Fibroblast of skin of right quadriceps (primary cell): ENCODE data around the gene ITSN1.
A peak's percentile ranks its signal among the peaks of the same experiment; 100 is the strongest.

ENCODE experiments used
- DNase-seq: peaks from one replicate; pipeline ENCODE4 v3.0.0-alpha.2; 2013

ITSN1 gene

DNA sequence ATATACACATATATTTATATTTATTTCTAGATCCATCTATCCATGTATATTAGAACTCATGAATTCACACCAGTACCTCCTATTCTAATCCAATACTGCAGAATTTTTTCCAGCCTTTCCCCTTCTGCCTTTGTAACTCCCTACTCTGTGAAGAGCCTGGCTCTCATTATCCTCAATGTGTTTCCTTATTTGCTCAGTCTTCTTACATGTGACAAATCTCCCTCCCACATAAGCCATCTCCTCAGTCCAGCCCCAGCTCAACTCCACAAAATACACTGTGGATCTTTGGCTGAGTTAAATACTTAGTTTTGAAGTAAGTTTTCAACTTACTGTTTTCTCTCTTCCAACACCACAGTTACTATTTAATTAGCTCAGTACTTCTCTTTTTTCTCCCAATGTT is 227.6 kb downstream of the ITSN1 start:
- no peak for DNase-seq

DNA sequence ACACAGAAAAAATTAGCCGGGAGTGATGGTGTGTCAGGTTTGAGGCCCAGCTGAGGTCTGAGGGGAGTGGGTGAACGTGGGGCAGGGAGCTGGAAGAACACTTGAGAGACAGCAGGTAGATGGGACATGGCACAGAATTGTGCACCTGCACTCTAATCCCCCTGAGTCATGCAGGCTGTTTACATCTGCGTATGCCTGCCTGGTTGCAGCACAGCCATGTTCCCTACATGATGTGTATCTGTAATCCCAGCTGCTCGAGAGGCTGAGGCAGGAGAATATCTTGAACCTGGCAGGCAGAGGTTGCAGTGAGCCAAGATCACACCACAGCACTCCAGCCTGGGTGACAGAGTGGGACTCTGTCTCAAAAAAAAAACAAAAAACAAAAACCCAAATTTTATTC is 228.5 kb downstream of the ITSN1 start:
- no peak for DNase-seq

- DNase-seq: no peak
Measured at GRCh38 chr21:33871171-33871570, 228.9 kb downstream of the ITSN1 start.

DNA sequence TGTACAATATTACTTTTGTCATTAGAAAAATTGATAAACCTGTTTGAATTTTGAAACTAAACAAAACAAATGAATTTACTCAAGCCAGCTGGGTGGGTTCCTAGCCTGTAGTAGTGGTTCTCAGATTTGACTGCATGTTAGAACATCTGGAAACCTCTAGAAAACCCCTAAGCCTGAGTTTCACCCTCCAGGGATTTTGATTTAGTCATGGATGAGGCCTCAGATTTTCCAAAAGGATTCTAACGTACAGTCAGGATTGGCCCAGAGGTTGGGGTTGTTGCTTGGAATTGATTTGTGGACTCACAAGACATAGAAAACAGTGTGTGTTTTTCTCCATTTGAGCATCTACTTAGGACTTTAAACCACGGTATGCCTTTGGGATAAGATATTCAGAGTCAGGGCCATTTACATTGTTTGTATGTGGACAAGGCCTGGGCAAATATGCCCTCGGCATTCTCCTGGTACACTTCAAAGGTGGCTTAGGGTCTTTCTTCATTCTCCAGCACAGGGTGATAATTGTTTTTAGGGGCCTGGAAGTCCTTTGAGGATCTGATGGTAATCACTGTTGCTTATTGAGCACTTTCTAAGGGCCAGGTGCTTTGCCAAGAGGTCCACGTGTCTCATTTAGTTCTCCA is 230.7 kb downstream of the ITSN1 start:
- DNase-seq: no peak

- no peak for DNase-seq
Measured at GRCh38 chr21:33874161-33874560, 231.9 kb downstream of the ITSN1 start.

DNA sequence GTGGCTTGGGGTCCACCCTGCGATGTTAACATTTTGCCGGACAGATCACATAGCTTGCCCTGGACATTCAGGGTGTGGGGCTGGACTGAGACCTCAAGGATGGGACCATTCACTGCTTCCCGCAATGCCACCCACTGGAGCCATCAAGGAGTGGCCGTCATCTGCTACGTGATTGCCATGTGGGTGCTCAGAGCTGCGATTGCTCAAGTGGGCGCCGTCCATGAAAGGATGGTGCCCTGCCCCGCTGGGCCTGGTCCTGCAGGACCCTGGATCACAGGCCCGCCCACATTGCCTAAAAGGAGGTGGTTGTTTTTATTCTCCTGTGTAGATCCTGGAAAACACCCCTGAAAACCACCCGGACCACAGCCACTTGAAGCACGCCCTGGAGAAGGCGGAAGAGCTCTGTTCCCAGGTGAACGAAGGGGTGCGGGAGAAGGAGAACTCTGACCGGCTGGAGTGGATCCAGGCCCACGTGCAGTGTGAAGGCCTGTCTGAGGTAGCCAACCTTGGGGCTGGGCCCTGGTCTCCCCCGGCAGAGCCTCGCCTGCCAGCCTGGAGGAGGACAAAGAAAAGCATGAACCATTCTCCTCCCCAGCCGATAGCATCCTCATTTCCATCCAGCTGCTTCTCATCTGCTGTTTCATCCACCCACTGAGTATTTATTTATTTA is 232.9 kb downstream of the ITSN1 start:
- DNase-seq: no peak

- no peak for DNase-seq
Measured at GRCh38 chr21:33878824-33879223, 236.5 kb downstream of the ITSN1 start.

- DNase-seq: no peak
Measured at GRCh38 chr21:33880626-33881025, 238.3 kb downstream of the ITSN1 start.

DNA sequence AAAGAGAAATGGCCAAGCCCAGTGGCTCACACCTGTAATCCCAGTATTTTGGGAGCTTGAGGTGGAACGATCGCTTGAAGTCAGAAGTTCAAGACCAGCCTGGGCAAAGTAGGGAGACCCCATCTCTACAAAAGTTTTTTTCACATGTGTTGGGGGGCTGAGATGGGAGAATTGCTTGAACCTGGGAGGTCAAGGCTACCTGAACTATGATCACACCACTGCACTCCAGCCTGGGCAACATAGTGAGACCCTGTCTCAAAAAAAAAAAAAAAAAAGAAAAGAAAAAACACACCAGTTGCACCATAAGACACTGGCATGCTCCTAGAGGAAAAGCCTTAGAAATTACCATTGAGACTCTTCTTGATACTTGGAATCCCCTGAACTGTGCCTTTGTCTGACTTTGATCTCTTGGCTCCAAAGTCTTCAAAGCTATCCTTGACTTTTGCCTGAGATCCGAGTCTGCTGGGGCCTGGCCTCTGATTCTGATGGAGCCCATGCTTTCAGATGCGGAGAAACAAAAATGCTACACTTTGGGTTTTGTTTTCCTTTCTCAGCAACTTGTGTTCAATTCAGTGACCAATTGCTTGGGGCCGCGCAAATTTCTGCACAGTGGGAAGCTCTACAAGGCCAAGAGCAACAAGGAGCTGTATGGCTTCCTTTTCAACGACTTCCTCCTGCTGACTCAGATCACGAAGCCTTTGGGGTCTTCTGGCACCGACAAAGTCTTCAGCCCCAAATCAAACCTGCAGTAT is 239.6 kb downstream of the ITSN1 start:
- no peak for DNase-seq

- no peak for DNase-seq
Measured at GRCh38 chr21:33883118-33883517, 240.8 kb downstream of the ITSN1 start.

- peak; percentile 80 for DNase-seq
Measured at GRCh38 chr21:33884376-33885171, 242.3 kb downstream of the ITSN1 start.

DNA sequence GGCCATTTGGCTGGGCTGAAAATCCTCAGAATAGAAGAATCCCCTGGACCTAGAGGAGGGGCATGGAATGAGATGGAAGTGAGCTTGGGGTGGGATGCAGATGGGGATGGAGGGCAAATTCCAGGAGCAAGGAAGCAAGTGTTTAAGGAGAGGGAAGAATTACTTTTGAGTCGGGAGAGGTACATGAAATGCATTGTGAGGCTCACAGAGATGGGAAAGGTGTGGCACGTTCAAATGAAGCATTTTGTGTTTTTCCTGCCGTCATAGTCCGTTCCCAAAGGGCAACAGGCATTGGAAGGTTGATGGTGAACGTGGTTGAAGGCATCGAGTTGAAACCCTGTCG is 242.8 kb downstream of the ITSN1 start:
- DNase-seq: no peak

DNA sequence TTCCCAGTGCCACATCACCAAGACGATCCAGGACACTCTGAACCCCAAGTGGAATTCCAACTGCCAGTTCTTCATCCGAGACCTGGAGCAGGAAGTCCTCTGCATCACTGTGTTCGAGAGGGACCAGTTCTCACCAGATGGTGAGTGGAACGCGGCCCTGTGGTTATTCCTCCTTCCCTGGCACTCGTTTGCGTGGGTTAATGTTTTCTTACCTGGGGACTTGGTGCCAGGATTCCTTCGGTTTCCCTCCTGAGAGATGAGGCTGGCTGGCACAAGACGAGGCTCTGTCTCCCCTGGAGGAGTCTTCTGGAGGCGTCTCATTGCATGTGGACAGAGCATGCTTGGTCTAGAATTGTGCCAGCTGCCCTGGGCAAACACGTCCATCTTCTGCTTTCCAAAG is 244.0 kb downstream of the ITSN1 start:
- no peak for DNase-seq

- no peak for DNase-seq
Measured at GRCh38 chr21:33890187-33890586, 247.9 kb downstream of the ITSN1 start.

- DNase-seq: no peak
Measured at GRCh38 chr21:33892853-33893252, 250.6 kb downstream of the ITSN1 start.

GRCh38 chr21:33893917-33894316 is 251.6 kb downstream of the ITSN1 start:
- no peak for DNase-seq

DNA sequence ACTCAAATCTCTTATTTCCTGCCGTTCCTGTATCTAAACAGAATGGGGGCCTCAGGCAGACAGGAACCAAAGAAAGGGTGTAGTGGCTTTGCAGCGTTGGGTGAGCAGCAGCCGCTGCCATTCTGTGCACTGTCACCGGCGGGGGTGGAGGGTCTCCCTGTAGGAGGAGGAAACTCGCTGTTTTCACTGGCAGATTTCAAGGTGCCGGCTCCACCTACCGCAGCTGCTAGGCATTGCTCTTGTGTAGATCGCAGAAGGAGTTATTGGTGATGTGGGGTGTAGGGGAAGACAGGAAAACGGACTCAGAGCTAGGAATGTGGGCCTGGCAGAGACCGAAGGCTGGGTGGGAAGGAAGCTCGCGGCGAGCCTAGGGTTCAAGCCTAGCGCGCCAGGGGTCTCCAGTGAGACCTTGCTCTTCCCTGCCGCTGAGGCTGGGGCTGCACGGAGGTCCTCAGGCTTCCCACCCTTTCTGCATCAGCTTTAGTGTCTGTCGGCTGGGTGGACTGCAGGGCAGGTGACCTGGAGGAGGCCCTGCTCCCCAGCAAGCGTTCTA is 252.5 kb downstream of the ITSN1 start:
- peak; percentile 89 for DNase-seq

DNA sequence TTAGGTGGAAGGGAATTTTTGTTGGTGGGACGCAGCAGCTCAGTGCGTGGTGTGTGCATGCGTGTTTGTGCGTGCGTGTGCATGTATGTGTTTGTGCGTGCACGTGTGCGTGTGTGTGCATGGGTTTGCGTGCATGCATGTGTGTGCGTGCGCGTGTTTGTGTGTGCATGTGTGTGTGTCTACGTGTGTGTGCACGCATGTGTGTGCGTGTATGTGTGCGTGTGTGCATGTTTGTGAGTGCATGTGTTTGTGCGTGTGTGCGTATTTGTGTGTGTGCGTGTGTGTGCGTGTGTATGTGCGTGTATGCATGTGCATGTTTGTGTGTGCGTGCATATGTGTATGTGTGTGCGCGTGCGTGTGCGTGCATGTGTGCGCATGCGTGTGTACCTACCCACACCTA is 253.1 kb downstream of the ITSN1 start:
- no peak for DNase-seq

DNA sequence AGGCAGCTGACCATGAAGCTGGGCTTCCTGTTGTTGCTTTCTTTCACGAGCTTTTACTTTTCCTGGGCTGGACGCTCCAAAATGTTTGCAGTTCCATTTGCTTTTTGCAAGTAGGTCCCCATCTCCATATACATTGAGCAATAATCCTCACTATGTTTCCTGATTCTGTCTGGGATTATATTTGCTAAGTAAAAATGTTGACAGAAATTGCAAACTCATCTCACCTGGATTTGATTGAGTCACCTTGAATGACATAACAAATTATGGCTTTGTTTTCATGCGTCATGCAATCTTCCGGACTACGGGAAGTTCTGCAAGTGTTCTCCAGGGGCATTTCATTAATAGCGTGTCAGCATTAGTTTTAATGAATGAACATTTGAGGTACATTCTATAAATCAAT is 254.4 kb downstream of the ITSN1 start:
- no peak for DNase-seq

GRCh38 chr21:33897098-33897497 is 254.8 kb downstream of the ITSN1 start:
- DNase-seq: no peak

DNA sequence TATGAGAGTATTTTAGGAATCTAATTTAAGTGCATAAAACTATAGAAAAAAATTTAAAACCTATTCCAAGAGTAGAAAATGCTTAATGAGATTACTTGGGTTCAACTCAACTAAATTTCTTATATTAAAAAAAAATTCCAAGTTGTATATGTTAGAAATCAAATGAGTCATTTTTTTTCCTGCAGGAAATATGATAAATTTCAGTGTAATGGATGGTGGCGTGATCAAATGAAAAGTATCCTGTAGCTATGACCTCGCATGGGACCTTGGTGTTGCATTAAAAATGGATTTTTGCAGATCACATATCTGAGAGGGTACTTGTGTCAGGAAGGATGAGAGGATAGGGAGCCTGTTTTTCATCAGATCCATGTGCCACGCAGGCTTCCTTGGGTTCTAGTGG is 255.4 kb downstream of the ITSN1 start:
- no peak for DNase-seq

DNA sequence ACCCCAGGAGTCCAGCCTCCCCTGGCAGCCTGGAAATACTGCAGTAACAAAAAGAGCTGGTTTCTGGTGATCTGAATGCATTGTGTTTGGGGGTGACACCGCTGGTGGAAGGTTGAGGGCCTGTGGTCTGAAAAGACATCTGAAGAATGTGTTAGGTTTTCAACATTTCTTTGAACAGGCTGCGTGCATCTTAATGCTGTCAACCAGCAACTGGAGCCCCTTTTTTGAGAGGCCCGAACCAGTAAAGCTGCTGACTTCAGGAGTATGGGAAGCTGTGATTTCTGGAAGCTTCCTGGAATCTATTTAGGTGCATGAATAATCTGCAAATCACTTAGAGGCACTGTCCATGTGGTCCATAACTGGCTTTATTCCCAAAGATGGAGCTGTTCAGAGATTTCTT is 256.3 kb downstream of the ITSN1 start:
- DNase-seq: peak; percentile 53

DNA sequence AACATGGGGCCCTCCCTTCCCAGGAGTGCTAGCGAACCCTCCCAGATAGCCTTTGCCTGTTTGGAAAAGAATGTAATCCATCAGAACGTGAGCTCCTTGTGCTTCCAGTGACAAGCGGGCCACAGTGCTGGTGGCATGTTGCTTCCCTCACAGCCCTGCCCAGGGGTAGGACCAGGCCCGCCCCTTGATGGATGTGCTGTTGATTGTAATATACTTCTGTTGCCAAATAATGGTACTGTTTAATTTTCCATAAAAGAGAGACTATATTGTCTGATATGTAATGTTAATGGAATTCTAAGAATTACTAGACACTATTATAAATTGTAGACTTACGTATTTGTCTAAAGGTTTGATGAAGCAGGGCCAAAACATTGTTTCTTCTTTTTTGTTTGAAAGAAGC is 256.9 kb downstream of the ITSN1 start:
- peak; percentile 25 for DNase-seq
